H9 (cell line): ENCODE measurements around the gene FLVCR2. TPM values are rescaled to one million over a fixed set of nuclear protein-coding genes. Genes with fewer than 3 reads are reported as not detected.

Experiments used
- DNase-seq: peaks from one replicate; pipeline ENCODE4 v3.0.0-alpha.2; 2017
- H2AFZ ChIP-seq: one replicate; pipeline ENCODE4 v1.6.1; 2013; ENCODE audit warnings: mild to moderate bottlenecking, low read length, control low read depth, moderate library complexity
- H2AK5ac ChIP-seq: 2 replicates; pipeline ENCODE4 v1.6.1; 2013; ENCODE audit warnings: low read length, control low read depth, mixed read lengths; ENCODE audit not compliant: insufficient read length
- H2BK120ac ChIP-seq: one replicate; pipeline ENCODE4 v1.6.1; 2013; ENCODE audit warnings: low read depth, mild to moderate bottlenecking, low read length, control low read depth, inconsistent platforms; ENCODE audit not compliant: poor library complexity, severe bottlenecking
- H2BK12ac ChIP-seq: 2 replicates; pipeline ENCODE4 v1.6.1; 2013; ENCODE audit warnings: low read length, control low read depth, mixed read lengths, low read depth; ENCODE audit not compliant: insufficient read length
- H2BK15ac ChIP-seq: 2 replicates; pipeline ENCODE4 v1.6.1; 2013; ENCODE audit warnings: low read depth, low read length, control low read depth
- H2BK20ac ChIP-seq: one replicate; pipeline ENCODE4 v1.6.1; 2013; ENCODE audit warnings: low read depth, mild to moderate bottlenecking, low read length, control low read depth, inconsistent platforms; ENCODE audit not compliant: poor library complexity, severe bottlenecking
- H2BK5ac ChIP-seq: 2 replicates; pipeline ENCODE4 v1.6.1; 2013; ENCODE audit warnings: low read length, control low read depth, mixed read lengths; ENCODE audit not compliant: insufficient read length
- H3K14ac ChIP-seq: 2 replicates; pipeline ENCODE4 v1.6.1; 2013; ENCODE audit warnings: low read length, control low read depth; ENCODE audit not compliant: insufficient read depth
- H3K18ac ChIP-seq: 2 replicates; pipeline ENCODE4 v1.6.1; 2013; ENCODE audit warnings: low read depth, mild to moderate bottlenecking, mixed read lengths, low read length, control low read depth; ENCODE audit not compliant: insufficient read length
- H3K23ac ChIP-seq: 2 replicates; pipeline ENCODE4 v1.6.1; 2013; ENCODE audit warnings: low read length, control low read depth, mixed read lengths, low read depth; ENCODE audit not compliant: insufficient read length
- H3K23me2 ChIP-seq: 2 replicates; pipeline ENCODE4 v1.6.1; 2013; ENCODE audit warnings: low read depth, mild to moderate bottlenecking, mixed read lengths, low read length, control low read depth; ENCODE audit not compliant: insufficient read length, poor library complexity, severe bottlenecking
- H3K27ac ChIP-seq: 2 replicates; pipeline ENCODE4 v1.5.1; 2013; ENCODE audit warnings: low read length, control low read depth, mixed read lengths, low read depth; ENCODE audit not compliant: insufficient read length
- H3K27me3 ChIP-seq: 2 replicates; pipeline ENCODE4 v1.6.1; 2013; ENCODE audit warnings: low read length, control low read depth, inconsistent platforms; ENCODE audit not compliant: insufficient read depth
- H3K4ac ChIP-seq: 2 replicates; pipeline ENCODE4 v1.6.1; 2013; ENCODE audit warnings: low read depth, mild to moderate bottlenecking, control low read depth, inconsistent platforms, low read length, moderate library complexity
- H3K4me1 ChIP-seq: 2 replicates; pipeline ENCODE4 v1.6.1; 2013; ENCODE audit warnings: low read length, control low read depth, inconsistent platforms; ENCODE audit not compliant: insufficient read depth
- H3K4me2 ChIP-seq: 2 replicates; pipeline ENCODE4 v1.6.1; 2013; ENCODE audit warnings: low read length, control low read depth, mixed read lengths; ENCODE audit not compliant: insufficient read length, insufficient read depth
- H3K56ac ChIP-seq: 2 replicates; pipeline ENCODE4 v1.6.1; 2013; ENCODE audit warnings: low read depth, mild to moderate bottlenecking, mixed read lengths, low read length, control low read depth; ENCODE audit not compliant: insufficient read length
- H3K79me1 ChIP-seq: 2 replicates; pipeline ENCODE4 v1.6.1; 2013; ENCODE audit warnings: low read depth, mild to moderate bottlenecking, moderate library complexity, low read length, control low read depth, inconsistent platforms; ENCODE audit not compliant: insufficient read depth, poor library complexity, severe bottlenecking
- H3K79me2 ChIP-seq: 2 replicates; pipeline ENCODE4 v1.6.1; 2013; ENCODE audit warnings: low read length, control low read depth, inconsistent platforms; ENCODE audit not compliant: insufficient read depth
- H3K9ac ChIP-seq: 2 replicates; pipeline ENCODE4 v1.6.1; 2013; ENCODE audit warnings: low read length, control low read depth, mixed read lengths; ENCODE audit not compliant: insufficient read length; ENCODE audit errors: extremely low read depth
- H3K9me3 ChIP-seq: one replicate; pipeline ENCODE4 v1.6.1; 2013; ENCODE audit warnings: low read depth, low read length, inconsistent platforms; ENCODE audit not compliant: control insufficient read depth
- H3T11ph ChIP-seq: one replicate; pipeline ENCODE4 v1.6.1; 2013; ENCODE audit warnings: mild to moderate bottlenecking, low read length, control low read depth, inconsistent platforms
- H4K20me1 ChIP-seq: one replicate; pipeline ENCODE4 v1.6.1; 2013; ENCODE audit not compliant: control insufficient read depth, insufficient read length, insufficient read depth
- H4K5ac ChIP-seq: 2 replicates; pipeline ENCODE4 v1.6.1; 2013; ENCODE audit warnings: low read depth, mild to moderate bottlenecking, mixed read lengths, low read length, control low read depth; ENCODE audit not compliant: insufficient read length
- H4K8ac ChIP-seq: replicated peaks from 2 replicates; pipeline ENCODE4 v1.6.1; 2013; ENCODE audit warnings: low read length, control low read depth, mixed read lengths, low read depth; ENCODE audit not compliant: insufficient read length
- H4K91ac ChIP-seq: 2 replicates; pipeline ENCODE4 v1.6.1; 2013; ENCODE audit warnings: low read depth, mild to moderate bottlenecking, moderate library complexity, mixed read lengths, low read length, control low read depth; ENCODE audit not compliant: insufficient read length
- H3K27ac Mint-ChIP-seq, 3 experiments: 2 replicates in 2 of 3; 3 replicates in 1 of 3; pipeline ENCODE4 v1.8.0; 2020 to 2021; ENCODE audit warnings: mixed read lengths in 3 of 3, mild to moderate bottlenecking in 1 of 3, moderate library complexity in 1 of 3
- H3K27me3 Mint-ChIP-seq: 2 replicates; pipeline ENCODE4 v1.8.0; 2021; ENCODE audit warnings: low read depth, mild to moderate bottlenecking, moderate library complexity, mixed read lengths
- H3K36me3 Mint-ChIP-seq, 3 experiments: 2 replicates in 2 of 3; 3 replicates in 1 of 3; pipeline ENCODE4 v1.8.0; 2020 to 2021; ENCODE audit warnings: low read depth in 3 of 3, mixed read lengths in 3 of 3; ENCODE audit not compliant: insufficient read depth in 1 of 3
- H3K4me1 Mint-ChIP-seq, 2 experiments: 2 replicates each; pipeline ENCODE4 v1.8.0; 2020; ENCODE audit warnings: mixed read lengths in 2 of 2
- H3K4me3 Mint-ChIP-seq, 2 experiments: 2 replicates in 1 of 2; 3 replicates in 1 of 2; pipeline ENCODE4 v1.8.0; 2020 to 2021; ENCODE audit warnings: mild to moderate bottlenecking in 2 of 2, mixed read lengths in 2 of 2, moderate library complexity in 1 of 2
- H3K9me3 Mint-ChIP-seq, 2 experiments: 2 replicates in 1 of 2; 3 replicates in 1 of 2; pipeline ENCODE4 v1.8.0; 2020; ENCODE audit warnings: mild to moderate bottlenecking in 2 of 2, mixed read lengths in 2 of 2, moderate library complexity in 1 of 2
- CTCF ChIP-seq: fragments of 200-600 bp; sonication (generic); conservative IDR thresholded peaks from 3 replicates; pipeline ENCODE4 v1.8.0; 2021; ENCODE audit warnings: antibody characterized with exemption, mild to moderate bottlenecking
- WGBS: extraction: QIAGEN DNeasy Blood & Tissue Kit; methylation state at CpG from one replicate; pipeline ENCODE4 v1.1.7; 2013; ENCODE audit warnings: missing lambda C conversion rate, low lambda C conversion rate, mixed read lengths; ENCODE audit not compliant: insufficient read length; ENCODE audit errors: extremely low coverage; 5-methylcytosine and 5-hydroxymethylcytosine counted together
- total RNA-seq: library from RNA; stranded (reverse); gene quantifications from 2 replicates; pipeline ENCODE4 v1.2.1, GENCODE V29; 2021

FLVCR2 gene
- total RNA-seq, 1 experiment from 2014 or later: 7.1 TPM

- WGBS: no CpG with 5 or more reads among the region's 4 CpGs
- no peak overlapping the region for H3K18ac ChIP-seq
Measured at GRCh38 chr14:75563931-75564330, 14.5 kb upstream of the FLVCR2 start.

More at GRCh38 chr14:75563931-75564330, 14.5 kb upstream of the FLVCR2 start:
- Histone ChIP-seq H3K4me2 (no peak overlapping the region), H2BK20ac (no peak overlapping the region), H4K91ac (no peak overlapping the region), H2BK12ac (no peak overlapping the region), H3K23me2 (no peaks in the 10 kb centered on the region), H3K9me3 (no peaks in the 10 kb centered on the region), H3K27me3 (no peaks in the 10 kb centered on the region), H4K8ac (no peak overlapping the region), H3K79me2 (no peaks in the 10 kb centered on the region), H3K27ac (no peak overlapping the region), H4K20me1 (no peaks in the 10 kb centered on the region), H3K79me1 (no peaks in the 10 kb centered on the region), H2BK15ac (no peak overlapping the region), H3K23ac (no peak overlapping the region), H3K4me1 (no peaks in the 10 kb centered on the region; the same call in 1 of the 2 replicates), H2AFZ (no peak overlapping the region), H3K9ac (no peak overlapping the region), H4K5ac (no peak overlapping the region), H2BK120ac (no peak overlapping the region), H3T11ph (no peak overlapping the region), H3K4ac (no peak overlapping the region), H3K56ac (no peak overlapping the region), H3K14ac (no peak overlapping the region), H2BK5ac (no peak overlapping the region), H2AK5ac (no peak overlapping the region)
- Mint-ChIP-seq H3K9me3 (no peaks in the 10 kb centered on the region), H3K4me1 (peaks cover 16 to 24% of the 10 kb centered on the region in 2 experiments), H3K27me3 (peaks cover 15% of the 10 kb centered on the region), H3K27ac (no peak overlapping the region), H3K4me3 (no peak overlapping the region), H3K36me3 (no peaks in the 10 kb centered on the region)
- DNase-seq: no peak
- no peak for TF ChIP-seq CTCF
